HCT116 (cell line): ENCODE measurements around the gene CERKL. TPM values are rescaled to one million over a fixed set of nuclear protein-coding genes. Genes with fewer than 3 reads are reported as not detected.

Experiments
- ATAC-seq: fragments of 200-7000 bp; cut with Tn5 transposase; 2 replicates; pipeline ENCODE4 v1.9.1; 2020; ENCODE audit warnings: mild to moderate bottlenecking, moderate library complexity
- BruUV-seq: library from RNA; stranded (reverse); fragments of 400-500 nt; replicated peaks from 2 replicates; lab custom pipeline; 2021; lab: Mats Ljungman, UMichigan
- CTCF ChIA-PET: fragments of 300-600 bp; sonication (Branson Sonifier 250); formaldehyde crosslinking; loops from one replicate; lab custom pipeline; 2021; ENCODE audit warnings: antibody characterized with exemption; lab: Charles Lee
- POLR2A ChIA-PET: fragments of 300-600, 350-600 bp; sonication (Branson Sonifier 250); formaldehyde crosslinking; loops from one replicate; lab custom pipeline; 2021; ENCODE audit warnings: antibody characterized with exemption; lab: Charles Lee
- RAD21 ChIA-PET, 2 experiments: fragments of 300-600 bp; sonication (Branson Sonifier 250); formaldehyde crosslinking; loops; one replicate each; lab custom pipeline; 2023; ENCODE audit warnings: low total read pairs in 2 of 2; ENCODE audit not compliant: uncharacterized antibody in 2 of 2, unreplicated experiment in 2 of 2, low non-redundant PET in 1 of 2; lab: Charles Lee
- DNase-seq: peaks from one replicate; pipeline ENCODE4 v3.0.0-alpha.2; 2010; ENCODE audit warnings: low read depth, low spot score
- H2AFZ ChIP-seq: fragments of 200-600 bp; shearing (Covaris generic), sonication (generic); 2 replicates; pipeline ENCODE4 v1.6.1; 2017; ENCODE audit warnings: low read depth, mixed run types, mixed read lengths, antibody characterized with exemption, low read length; ENCODE audit not compliant: poor library complexity, severe bottlenecking
- H3K27ac ChIP-seq: 2 replicates; pipeline ENCODE4 v1.5.1; 2012; ENCODE audit warnings: low read depth, low read length
- H3K27me3 ChIP-seq: fragments of 200-600 bp; sonication (generic); 2 replicates; pipeline ENCODE4 v1.6.1; 2016; ENCODE audit warnings: mixed run types, low read length, mixed read lengths; ENCODE audit not compliant: insufficient read depth
- H3K36me3 ChIP-seq, 2 experiments: fragments of 200-500 bp in 1 of 2; fragments of 200-600 bp in 1 of 2; sonication (Bioruptor generic) in 1 of 2; sonication (generic) in 1 of 2; 2 replicates each; pipeline versions ENCODE4 v1.5.1 to v1.6.1; 2014 to 2016; ENCODE audit warnings: low read length in 2 of 2, inconsistent platforms in 1 of 2, mixed read lengths in 1 of 2, mixed run types in 1 of 2; ENCODE audit not compliant: insufficient read depth in 2 of 2, control insufficient read depth in 1 of 2
- H3K4me1 ChIP-seq, 2 experiments: fragments of 200-600 bp in 1 of 2; sonication (generic) in 1 of 2; 2 replicates each; pipeline versions ENCODE4 v1.5.1 to v1.6.1; 2012 to 2017; ENCODE audit warnings: low read length in 2 of 2, inconsistent platforms in 1 of 2, mild to moderate bottlenecking in 1 of 2, mixed read lengths in 1 of 2, mixed run types in 1 of 2, moderate library complexity in 1 of 2; ENCODE audit not compliant: insufficient read depth in 2 of 2, control insufficient read depth in 1 of 2
- H3K4me2 ChIP-seq: fragments of 200-600 bp; sonication (generic); 2 replicates; pipeline ENCODE4 v1.6.1; 2017; ENCODE audit warnings: mixed run types, low read length, mixed read lengths
- H3K4me3 ChIP-seq, 2 experiments: fragments of 200-600 bp in 1 of 2; sonication (generic) in 1 of 2; replicated peaks in 1 of 2; 2 replicates each; pipeline ENCODE4 v1.5.1; 2011 to 2016; ENCODE audit warnings: low read length in 2 of 2, control low read depth in 1 of 2, low read depth in 1 of 2, mild to moderate bottlenecking in 1 of 2, mixed read lengths in 1 of 2, mixed run types in 1 of 2
- H3K79me2 ChIP-seq: fragments of 200-600 bp; sonication (generic); 2 replicates; pipeline ENCODE4 v1.6.1; 2017; ENCODE audit warnings: mild to moderate bottlenecking, mixed run types, low read length, moderate library complexity, mixed read lengths; ENCODE audit not compliant: insufficient read depth
- H3K9ac ChIP-seq: fragments of 200-600 bp; sonication (generic); 2 replicates; pipeline ENCODE4 v1.6.1; 2016; ENCODE audit warnings: low read length, mixed read lengths
- H3K9me2 ChIP-seq: fragments of 200-600 bp; sonication (generic), shearing (Covaris generic); 2 replicates; pipeline ENCODE4 v1.6.1; 2017; ENCODE audit warnings: mixed run types, mild to moderate bottlenecking, moderate library complexity; ENCODE audit not compliant: insufficient read depth
- H3K9me3 ChIP-seq, 2 experiments: fragments of 200-500 bp in 1 of 2; fragments of 200-600 bp in 1 of 2; sonication (Bioruptor generic) in 1 of 2; sonication (generic) in 1 of 2; 2 replicates each; pipeline ENCODE4 v1.6.1; 2014 to 2017; ENCODE audit warnings: low read length in 2 of 2, mixed read lengths in 2 of 2, inconsistent platforms in 1 of 2, low read depth in 1 of 2, mild to moderate bottlenecking in 1 of 2, mixed run types in 1 of 2, moderate library complexity in 1 of 2; ENCODE audit not compliant: control insufficient read depth in 1 of 2, insufficient read depth in 1 of 2
- H4K20me1 ChIP-seq: fragments of 200-600 bp; sonication (generic), shearing (Covaris generic); 2 replicates; pipeline ENCODE4 v1.6.1; 2017; ENCODE audit warnings: mixed run types, mild to moderate bottlenecking, moderate library complexity; ENCODE audit not compliant: insufficient read depth
- CBX3 ChIP-seq: IDR thresholded peaks from 2 replicates; pipeline ENCODE4 v1.6.1; 2012; ENCODE audit warnings: low read depth
- CEBPB ChIP-seq: IDR thresholded peaks from 2 replicates; pipeline ENCODE4 v1.6.1; 2012; ENCODE audit warnings: low read depth
- EGR1 ChIP-seq: IDR thresholded peaks from 2 replicates; pipeline ENCODE4 v1.6.1; 2012; ENCODE audit warnings: low read depth
- ELF1 ChIP-seq: IDR thresholded peaks from 2 replicates; pipeline ENCODE4 v1.6.1; 2012; ENCODE audit warnings: low read depth, borderline replicate concordance
- JUND ChIP-seq: IDR thresholded peaks from 2 replicates; pipeline ENCODE4 v1.6.1; 2012
- MAX ChIP-seq: IDR thresholded peaks from 2 replicates; pipeline ENCODE4 v1.6.1; 2012
- POLR2A ChIP-seq: IDR thresholded peaks from 2 replicates; pipeline ENCODE4 v1.7.0; 2011; ENCODE audit warnings: borderline replicate concordance; ENCODE audit not compliant: insufficient read depth, insufficient read length; ENCODE audit errors: extremely low read depth
- POLR2AphosphoS5 ChIP-seq: IDR thresholded peaks from 2 replicates; pipeline ENCODE4 v1.6.1; 2011; ENCODE audit warnings: mild to moderate bottlenecking, low read depth, low read length, moderate library complexity
- RAD21 ChIP-seq: IDR thresholded peaks from 2 replicates; pipeline ENCODE4 v1.6.1; 2012; ENCODE audit warnings: low read depth, mild to moderate bottlenecking
- SIN3A ChIP-seq: IDR thresholded peaks from 2 replicates; pipeline ENCODE4 v1.6.1; 2012; ENCODE audit warnings: low read depth
- TCF7L2 ChIP-seq: IDR thresholded peaks from 2 replicates; pipeline ENCODE4 v1.7.0; 2011; ENCODE audit warnings: borderline replicate concordance, inconsistent platforms; ENCODE audit not compliant: insufficient read depth, insufficient read length; ENCODE audit errors: extremely low read depth
- ZBTB33 ChIP-seq: IDR thresholded peaks from 2 replicates; pipeline ENCODE4 v1.6.1; 2011; ENCODE audit warnings: mild to moderate bottlenecking, low read length, moderate library complexity; ENCODE audit not compliant: insufficient replicate concordance; ENCODE audit errors: extremely low read depth
- ZNF274 ChIP-seq: fragments of 200-500 bp; sonication (Bioruptor generic); IDR thresholded peaks from 2 replicates; pipeline ENCODE4 v1.6.1; 2014; ENCODE audit warnings: mild to moderate bottlenecking, low read depth, low read length, inconsistent platforms
- intact Hi-C: fragments of 100-400 bp; cut with micrococcal nuclease; formaldehyde crosslinking; loops from 2 replicates; pipeline ENCODE4 v1.10.0; 2022
- total RNA-seq: library from RNA; stranded (reverse); gene quantifications from one replicate; pipeline ENCODE4 v1.2.1, GENCODE V29; 2021; ENCODE audit not compliant: unreplicated experiment
- TF ChIP-seq, protein P1 (sequence below), 3 experiments: fragments of 200-600 bp in 1 of 3; sonication (generic) in 1 of 3; IDR thresholded peaks in 2 of 3; conservative IDR thresholded peaks in 1 of 3; 2 replicates each; pipeline ENCODE4 v1.5.1; 2012 to 2017; ENCODE audit warnings: low read depth in 2 of 3, low read length in 2 of 3, antibody characterized with exemption in 1 of 3, borderline replicate concordance in 1 of 3, control low read depth in 1 of 3, mild to moderate bottlenecking in 1 of 3, mixed read lengths in 1 of 3, mixed run types in 1 of 3, moderate library complexity in 1 of 3; ENCODE audit not compliant: insufficient read depth in 1 of 3

The CERKL gene
- total RNA-seq, 1 experiment from 2014 or later = 0.66 TPM

DNA sequence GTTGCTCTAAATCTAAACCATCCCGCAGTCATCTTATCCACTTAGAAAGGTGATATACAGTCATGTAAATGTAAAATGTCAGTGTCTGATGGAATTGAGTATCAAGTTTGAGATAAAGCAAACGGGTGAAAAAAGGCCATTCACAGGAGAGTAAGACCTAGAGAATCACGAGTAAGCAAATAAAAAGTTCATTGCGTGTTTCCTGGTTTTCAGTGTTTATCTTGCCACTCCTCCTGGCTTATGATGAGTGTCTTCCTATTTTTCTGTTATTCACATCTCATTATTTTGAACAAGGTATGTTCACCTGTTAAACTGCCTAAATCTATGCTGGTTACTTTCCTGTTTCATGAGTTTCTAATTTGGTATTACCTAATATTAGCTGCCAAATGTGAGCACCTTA is 130.9 kb downstream of the CERKL start:
- no peak overlapping the region for H3K4me3 ChIP-seq
- no peak overlapping the region for H3K9ac ChIP-seq
- H3K9me3 ChIP-seq = no peaks in the 10 kb centered on the region
- ChIA-PET RAD21 (no interaction called here), POLR2A (no interaction called here), CTCF (no interaction called here)
- TF ChIP-seq CEBPB = no peak
- no peak for TF ChIP-seq POLR2A
- TF ChIP-seq CBX3 = no peak
- TF ChIP-seq ZBTB33 = no peak
- no peak for TF ChIP-seq EGR1
- TF ChIP-seq MAX = no peak
- no peak for TF ChIP-seq POLR2AphosphoS5
- TF ChIP-seq RAD21 = no peak
- no peak for TF ChIP-seq ZNF274
- TF ChIP-seq ELF1 = no peak
- H3K4me1 ChIP-seq = no peaks in the 10 kb centered on the region
- H3K4me2 ChIP-seq = no peak overlapping the region
- DNase-seq = no peak
- H3K79me2 ChIP-seq = no peaks in the 10 kb centered on the region
- H3K27me3 ChIP-seq = no peaks in the 10 kb centered on the region
- H3K9me2 ChIP-seq = no peaks in the 10 kb centered on the region
- no peak overlapping the region for H3K27ac ChIP-seq
- H3K36me3 ChIP-seq = no peaks in the 10 kb centered on the region
- no peaks in the 10 kb centered on the region for H4K20me1 ChIP-seq
- intact Hi-C loops = no loop called here
- no peak overlapping the region for H2AFZ ChIP-seq
- BruUV-seq = no TSS peak
- no peak for ATAC-seq

DNA sequence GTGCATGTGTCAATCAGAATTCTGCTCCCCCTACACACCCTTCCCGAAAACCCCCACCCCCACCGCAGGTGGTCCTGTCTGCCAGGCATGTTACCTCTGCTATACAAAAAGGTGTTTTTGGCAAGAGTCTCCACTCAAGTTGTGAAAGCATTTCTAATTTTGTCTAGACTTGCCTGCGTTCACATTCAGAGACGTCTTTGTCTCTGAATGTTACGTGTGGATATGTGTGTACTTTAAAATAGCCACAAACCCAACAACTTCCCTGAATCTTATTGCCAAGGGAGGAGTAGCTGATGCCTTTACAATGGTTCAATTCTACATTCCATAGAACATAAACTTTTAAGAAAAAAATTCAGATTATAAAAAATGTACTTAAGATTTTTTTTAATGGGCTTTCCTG is 133.1 kb downstream of the CERKL start:
- H3K9me2 ChIP-seq = no peaks in the 10 kb centered on the region
- ChIA-PET RAD21 (no interaction called here), POLR2A (no interaction called here), CTCF (no interaction called here)
- no peak for ATAC-seq
- H3K27me3 ChIP-seq = no peaks in the 10 kb centered on the region
- no TSS peak for BruUV-seq
- H3K79me2 ChIP-seq = no peaks in the 10 kb centered on the region
- H3K4me1 ChIP-seq = no peaks in the 10 kb centered on the region
- no peaks in the 10 kb centered on the region for H3K9me3 ChIP-seq
- H3K4me2 ChIP-seq = no peak overlapping the region
- intact Hi-C loops = no loop called here
- H3K4me3 ChIP-seq = no peak overlapping the region
- H3K36me3 ChIP-seq = no peaks in the 10 kb centered on the region
- H2AFZ ChIP-seq = no peak overlapping the region
- H3K27ac ChIP-seq = no peak overlapping the region
- no peak overlapping the region for H3K9ac ChIP-seq
- DNase-seq = no peak
- TF ChIP-seq ELF1 (no peak), ZBTB33 (no peak), TCF7L2 (no peak), MAX (no peak), CEBPB (no peak), SIN3A (no peak), RAD21 (no peak), JUND (no peak)
- TF ChIP-seq, protein P1, sequence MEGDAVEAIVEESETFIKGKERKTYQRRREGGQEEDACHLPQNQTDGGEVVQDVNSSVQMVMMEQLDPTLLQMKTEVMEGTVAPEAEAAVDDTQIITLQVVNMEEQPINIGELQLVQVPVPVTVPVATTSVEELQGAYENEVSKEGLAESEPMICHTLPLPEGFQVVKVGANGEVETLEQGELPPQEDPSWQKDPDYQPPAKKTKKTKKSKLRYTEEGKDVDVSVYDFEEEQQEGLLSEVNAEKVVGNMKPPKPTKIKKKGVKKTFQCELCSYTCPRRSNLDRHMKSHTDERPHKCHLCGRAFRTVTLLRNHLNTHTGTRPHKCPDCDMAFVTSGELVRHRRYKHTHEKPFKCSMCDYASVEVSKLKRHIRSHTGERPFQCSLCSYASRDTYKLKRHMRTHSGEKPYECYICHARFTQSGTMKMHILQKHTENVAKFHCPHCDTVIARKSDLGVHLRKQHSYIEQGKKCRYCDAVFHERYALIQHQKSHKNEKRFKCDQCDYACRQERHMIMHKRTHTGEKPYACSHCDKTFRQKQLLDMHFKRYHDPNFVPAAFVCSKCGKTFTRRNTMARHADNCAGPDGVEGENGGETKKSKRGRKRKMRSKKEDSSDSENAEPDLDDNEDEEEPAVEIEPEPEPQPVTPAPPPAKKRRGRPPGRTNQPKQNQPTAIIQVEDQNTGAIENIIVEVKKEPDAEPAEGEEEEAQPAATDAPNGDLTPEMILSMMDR (IDR thresholded peaks at IDR 0.05 in 2 of 3, conservative IDR thresholded peaks at IDR 0.05 in 1 of 3; ENCODE audit: borderline replicate concordance in 1 of 3, insufficient read depth in 1 of 3, low read depth in 2 of 3, low read length in 2 of 3) = no peak
- no peaks in the 10 kb centered on the region for H4K20me1 ChIP-seq
